Lower lobe of right lung (tissue), 2 donors: Measurements from ENCODE around the gene ARID5A. TPM values are rescaled to one million over a fixed set of nuclear protein-coding genes. Genes with fewer than 3 reads are reported as not detected.

Experiments used
- ATAC-seq, 2 donors: fragments of 200-7000 bp; cut with Tn5 transposase; one replicate each; pipeline ENCODE4 v1.9.1; 2020 to 2022; ENCODE audit warnings: mild to moderate bottlenecking in 2 of 2, moderate library complexity in 2 of 2
- DNase-seq: peaks from one replicate; pipeline ENCODE4 v3.0.0-alpha.2; 2020
- H3K27ac ChIP-seq: fragments of 200-600 bp; one replicate; pipeline ENCODE4 v1.8.0; 2022
- H3K27me3 ChIP-seq: fragments of 200-600 bp; one replicate; pipeline ENCODE4 v1.8.0; 2022; ENCODE audit warnings: low read depth
- H3K36me3 ChIP-seq: fragments of 200-600 bp; one replicate; pipeline ENCODE4 v1.8.0; 2022; ENCODE audit warnings: mild to moderate bottlenecking
- H3K4me1 ChIP-seq: fragments of 200-600 bp; one replicate; pipeline ENCODE4 v1.8.0; 2022
- H3K4me3 ChIP-seq: fragments of 200-600 bp; one replicate; pipeline ENCODE4 v1.8.0; 2022; ENCODE audit warnings: mild to moderate bottlenecking
- H3K9me3 ChIP-seq: fragments of 200-600 bp; one replicate; pipeline ENCODE4 v1.8.0; 2022
- intact Hi-C: fragments of 100-400 bp; cut with DNase I; formaldehyde crosslinking; loops from one replicate; pipeline ENCODE4 v1.11.0; 2022
- total RNA-seq: library from RNA; stranded (reverse); fragmentation: NEBNext Ultra II Directional; extraction: Animal tissue kit (Norgen Biotek cat#: 25700); gene quantifications from one replicate; pipeline ENCODE4 v1.2.1, GENCODE V29; 2021
- TF ChIP-seq, protein P1 (sequence below): fragments of 200-600 bp; IDR thresholded peaks from one replicate; pipeline ENCODE4 v1.8.0; 2022; ENCODE audit warnings: antibody characterized with exemption, mild to moderate bottlenecking
- donor health status: DM: no; HTN: yes; CAD: no; lungs with severe emphysema.

ARID5A gene
- total RNA-seq, 1 donor from 2014 or later, result 27.7 TPM

- Histone ChIP-seq H3K36me3 (no peaks in the 10 kb centered on the region), H3K4me1 (peaks cover 2% of the 10 kb centered on the region), H3K27me3 (no peaks in the 10 kb centered on the region), H3K27ac (no peak overlapping the region), H3K9me3 (peaks cover 8% of the 10 kb centered on the region), H3K4me3 (no peak overlapping the region)
- ATAC-seq (no peak), DNase-seq (no peak)
- intact Hi-C loops, result no loop called here
- TF ChIP-seq, protein P1, sequence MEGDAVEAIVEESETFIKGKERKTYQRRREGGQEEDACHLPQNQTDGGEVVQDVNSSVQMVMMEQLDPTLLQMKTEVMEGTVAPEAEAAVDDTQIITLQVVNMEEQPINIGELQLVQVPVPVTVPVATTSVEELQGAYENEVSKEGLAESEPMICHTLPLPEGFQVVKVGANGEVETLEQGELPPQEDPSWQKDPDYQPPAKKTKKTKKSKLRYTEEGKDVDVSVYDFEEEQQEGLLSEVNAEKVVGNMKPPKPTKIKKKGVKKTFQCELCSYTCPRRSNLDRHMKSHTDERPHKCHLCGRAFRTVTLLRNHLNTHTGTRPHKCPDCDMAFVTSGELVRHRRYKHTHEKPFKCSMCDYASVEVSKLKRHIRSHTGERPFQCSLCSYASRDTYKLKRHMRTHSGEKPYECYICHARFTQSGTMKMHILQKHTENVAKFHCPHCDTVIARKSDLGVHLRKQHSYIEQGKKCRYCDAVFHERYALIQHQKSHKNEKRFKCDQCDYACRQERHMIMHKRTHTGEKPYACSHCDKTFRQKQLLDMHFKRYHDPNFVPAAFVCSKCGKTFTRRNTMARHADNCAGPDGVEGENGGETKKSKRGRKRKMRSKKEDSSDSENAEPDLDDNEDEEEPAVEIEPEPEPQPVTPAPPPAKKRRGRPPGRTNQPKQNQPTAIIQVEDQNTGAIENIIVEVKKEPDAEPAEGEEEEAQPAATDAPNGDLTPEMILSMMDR, result no peak
These were observed 22.0 kb upstream of the ARID5A start for GRCh38 chr2:96514521-96514920.

GRCh38 chr2:96517079-96517478 lies 19.5 kb upstream of the ARID5A start:
- ATAC-seq (no peak), DNase-seq (no peak)
- Histone ChIP-seq H3K4me3 (no peak overlapping the region), H3K36me3 (no peaks in the 10 kb centered on the region), H3K9me3 (peaks cover 8% of the 10 kb centered on the region), H3K27ac (no peak overlapping the region), H3K4me1 (no peaks in the 10 kb centered on the region), H3K27me3 (no peaks in the 10 kb centered on the region)
- intact Hi-C loops, result no loop called here
- TF ChIP-seq, protein P1, result no peak

DNA sequence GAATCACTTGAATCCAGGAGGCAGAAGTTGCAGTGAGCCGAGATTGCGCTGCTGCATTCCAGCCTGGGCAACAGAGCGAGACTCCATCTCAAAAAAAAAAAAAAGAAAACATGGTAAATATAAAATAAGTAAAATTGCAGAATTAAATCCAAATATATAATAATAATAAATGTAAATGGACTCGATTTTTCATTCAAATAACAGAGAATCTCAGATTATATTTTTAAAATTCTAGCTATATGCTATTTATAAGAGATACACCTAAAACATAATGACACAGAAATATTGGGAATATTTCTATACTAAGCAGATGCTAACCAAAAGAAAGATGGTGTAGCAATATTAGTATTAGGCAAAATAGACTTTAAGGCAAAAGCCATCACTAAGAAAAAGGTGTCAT lies 16.3 kb upstream of the ARID5A start:
- H3K9me3 ChIP-seq, result peaks cover 8% of the 10 kb centered on the region
- ATAC-seq, result no peak
- H3K27ac ChIP-seq, result no peak overlapping the region
- DNase-seq, result no peak
- H3K36me3 ChIP-seq, result no peaks in the 10 kb centered on the region
- TF ChIP-seq, protein P1, result no peak
- no peaks in the 10 kb centered on the region for H3K27me3 ChIP-seq
- no peaks in the 10 kb centered on the region for H3K4me1 ChIP-seq
- H3K4me3 ChIP-seq, result no peak overlapping the region
- intact Hi-C loops, result no loop called here

GRCh38 chr2:96520697-96521096 lies 15.9 kb upstream of the ARID5A start:
- H3K4me3 ChIP-seq, result no peak overlapping the region
- H3K27ac ChIP-seq, result no peak overlapping the region
- H3K9me3 ChIP-seq, result peaks cover 8% of the 10 kb centered on the region
- TF ChIP-seq, protein P1, result no peak
- H3K36me3 ChIP-seq, result no peaks in the 10 kb centered on the region
- no peak for ATAC-seq
- intact Hi-C loops, result no loop called here
- no peak for DNase-seq
- no peaks in the 10 kb centered on the region for H3K4me1 ChIP-seq
- no peaks in the 10 kb centered on the region for H3K27me3 ChIP-seq

GRCh38 chr2:96521219-96521618 lies 15.3 kb upstream of the ARID5A start:
- Histone ChIP-seq H3K9me3 (peaks cover 8% of the 10 kb centered on the region), H3K36me3 (no peaks in the 10 kb centered on the region), H3K4me3 (no peak overlapping the region), H3K27me3 (no peaks in the 10 kb centered on the region), H3K27ac (no peak overlapping the region), H3K4me1 (no peaks in the 10 kb centered on the region)
- no peak for ATAC-seq
- no peak for DNase-seq
- TF ChIP-seq, protein P1, result no peak
- intact Hi-C loops, result no loop called here
